ENCODE measurements around the gene ZC2HC1B.
"Not testable (repeated sequence)": the region's sequence is repeated elsewhere in the genome, so short reads cannot be mapped to it uniquely, and the experiment has no call there.

The ZC2HC1B gene

DNA sequence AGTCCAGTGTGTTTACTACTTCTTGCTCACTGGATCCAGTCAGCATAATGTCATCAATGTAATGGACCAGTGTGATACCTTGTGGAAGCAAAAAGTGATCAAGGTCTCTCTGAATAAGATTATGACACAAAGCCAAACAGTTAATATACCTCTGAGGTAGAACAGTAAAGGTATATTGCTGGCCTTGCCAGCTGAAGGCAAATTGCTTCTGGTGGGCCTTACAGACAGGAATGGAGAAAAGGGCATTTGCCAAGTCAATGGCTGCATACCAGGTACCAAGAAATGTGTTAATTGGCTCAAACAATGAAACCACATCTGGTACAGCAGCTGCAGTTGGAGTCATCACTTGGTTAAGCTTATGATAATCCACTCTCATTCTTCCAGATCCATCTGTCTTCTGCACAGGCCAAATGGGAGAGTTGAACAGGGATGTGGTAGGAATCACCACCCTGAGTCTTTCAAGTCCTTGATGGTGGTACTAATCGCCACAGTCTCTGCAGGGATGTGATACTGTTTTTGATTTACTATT lies 7.0 kb downstream of the ZC2HC1B start:
- not testable (repeated sequence) for DNase-seq

DNA sequence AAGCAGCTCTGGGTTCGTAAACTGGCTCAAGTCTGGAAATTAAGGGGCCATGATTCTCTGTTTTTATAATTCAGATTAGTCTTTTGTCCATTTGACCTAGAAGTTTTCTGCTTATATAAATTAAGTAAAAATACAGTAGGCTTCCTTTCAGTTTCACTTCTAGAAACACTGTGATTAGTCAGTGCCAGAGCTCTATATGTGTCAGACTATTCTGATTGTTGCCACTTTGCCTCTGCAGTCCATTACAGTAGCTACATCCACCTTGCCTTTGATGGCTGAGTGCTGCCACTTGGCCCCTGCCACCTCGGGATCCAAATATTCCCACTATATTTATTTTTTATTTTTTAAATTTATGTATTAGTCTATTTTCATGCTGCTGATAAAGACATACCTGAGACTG lies 7.9 kb downstream of the ZC2HC1B start:
- no peak for DNase-seq

DNA sequence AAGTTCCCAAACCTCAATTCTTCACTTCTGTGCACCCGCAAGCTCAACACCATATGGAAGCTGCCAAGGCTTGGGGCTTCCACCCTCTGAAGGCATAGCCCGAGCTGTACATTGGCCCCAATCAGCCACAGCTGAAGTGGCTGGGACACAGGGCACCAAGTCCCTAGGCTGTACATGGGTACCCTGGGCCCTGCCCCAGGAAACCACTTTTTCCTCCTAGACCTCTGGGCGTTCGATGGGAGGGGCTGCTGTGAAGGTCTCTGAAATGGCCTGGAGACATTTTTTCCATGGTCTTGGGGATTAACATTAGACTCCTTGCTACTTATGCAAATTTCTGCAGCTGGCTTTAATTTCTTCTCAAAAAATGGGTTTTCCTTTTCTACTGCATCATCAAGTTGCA lies 9.3 kb downstream of the ZC2HC1B start:
- DNase-seq, result not testable (repeated sequence)

DNA sequence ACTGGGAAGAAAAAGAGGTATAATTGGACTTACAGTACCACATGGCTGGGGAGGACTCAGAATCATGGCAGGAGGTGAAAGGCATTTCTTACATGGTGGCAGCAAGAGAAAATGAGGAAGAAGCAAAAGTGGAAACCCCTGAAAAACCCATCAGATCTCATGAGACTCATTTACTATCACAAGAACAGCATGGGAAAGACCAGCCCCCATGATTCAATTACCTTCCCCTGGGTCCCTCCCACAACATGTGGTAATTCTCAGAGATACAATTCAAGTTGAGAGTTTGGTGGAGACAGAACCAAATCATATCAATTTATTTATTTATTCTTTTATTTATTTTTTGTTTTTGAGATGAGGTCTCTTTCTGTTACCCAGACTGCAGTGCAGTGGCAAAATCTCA lies 10.2 kb downstream of the ZC2HC1B start:
- DNase-seq, result not testable (repeated sequence)

DNA sequence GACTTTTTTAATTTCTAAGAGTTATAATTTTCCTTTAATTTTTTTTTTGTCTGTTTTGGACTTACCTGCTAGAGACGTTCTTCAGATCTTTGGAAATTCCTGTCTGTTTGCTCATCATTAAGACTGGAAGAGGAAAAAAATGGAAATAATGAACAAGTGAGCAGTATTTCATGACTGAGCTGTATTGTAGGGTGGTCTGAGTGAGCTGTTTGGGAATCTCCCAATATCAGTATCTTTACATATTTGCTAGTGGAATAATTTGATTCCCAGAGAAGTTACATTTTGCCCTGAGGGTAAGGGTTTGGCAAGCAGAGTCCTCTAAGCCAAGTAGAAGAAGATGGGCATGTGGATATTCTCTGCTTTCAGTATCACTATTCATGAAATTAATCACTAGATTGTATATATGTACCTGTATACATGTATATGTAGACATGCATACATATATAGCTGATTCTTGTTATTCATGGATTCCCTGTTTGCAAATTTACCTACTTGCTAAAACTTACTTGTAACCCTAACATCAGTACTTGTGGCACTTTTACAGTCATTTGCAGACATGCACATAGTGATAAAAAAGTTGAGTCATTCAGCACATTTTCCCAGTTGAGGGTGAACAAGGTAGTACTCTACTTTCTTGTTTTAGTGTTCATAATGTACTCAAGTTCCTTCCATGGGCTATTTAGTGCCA lies 13.5 kb downstream of the ZC2HC1B start:
- no peak for DNase-seq

DNA sequence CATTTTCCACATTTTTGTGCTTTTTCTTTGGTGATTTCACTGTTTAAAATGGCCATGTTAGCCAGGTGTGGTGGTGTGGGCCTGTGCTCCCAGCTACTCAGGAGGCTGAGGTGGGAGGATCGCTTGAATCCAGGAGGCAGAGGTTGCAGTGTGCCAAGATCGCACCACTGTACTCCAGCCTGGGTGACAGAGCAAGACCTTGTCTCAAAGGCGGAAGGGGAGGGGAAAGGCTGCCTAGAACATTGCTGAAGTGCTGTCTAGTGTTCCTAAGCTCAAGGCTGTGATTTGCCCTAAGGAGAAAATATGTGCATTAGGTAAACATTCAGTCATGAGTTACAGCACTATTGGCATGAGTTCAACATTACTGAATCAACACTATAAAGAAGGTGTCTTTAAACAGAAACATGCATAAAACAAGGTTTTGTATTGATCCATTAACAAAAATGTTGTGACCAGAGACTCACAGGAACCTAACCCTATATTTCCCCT lies 14.0 kb downstream of the ZC2HC1B start:
- no peak for DNase-seq

DNA sequence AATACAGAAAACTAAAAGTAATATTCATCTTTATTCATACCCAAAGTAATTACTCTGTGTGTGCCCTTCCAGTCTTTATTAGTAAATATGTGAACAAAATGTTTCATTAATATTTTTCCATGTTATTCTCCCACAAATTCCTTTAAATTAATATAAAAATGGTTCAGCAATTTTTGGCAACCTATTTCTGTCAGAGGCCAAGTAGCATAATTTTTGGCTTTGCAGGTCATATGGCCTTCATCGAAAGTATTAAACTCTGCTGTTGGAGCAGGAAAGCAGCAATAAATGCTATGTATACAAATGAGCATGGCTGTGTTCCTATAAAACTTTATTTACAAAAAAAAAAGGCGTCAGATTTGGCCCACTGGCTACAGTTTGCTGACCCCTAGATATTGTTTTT lies 16.1 kb downstream of the ZC2HC1B start:
- no peak for DNase-seq

DNA sequence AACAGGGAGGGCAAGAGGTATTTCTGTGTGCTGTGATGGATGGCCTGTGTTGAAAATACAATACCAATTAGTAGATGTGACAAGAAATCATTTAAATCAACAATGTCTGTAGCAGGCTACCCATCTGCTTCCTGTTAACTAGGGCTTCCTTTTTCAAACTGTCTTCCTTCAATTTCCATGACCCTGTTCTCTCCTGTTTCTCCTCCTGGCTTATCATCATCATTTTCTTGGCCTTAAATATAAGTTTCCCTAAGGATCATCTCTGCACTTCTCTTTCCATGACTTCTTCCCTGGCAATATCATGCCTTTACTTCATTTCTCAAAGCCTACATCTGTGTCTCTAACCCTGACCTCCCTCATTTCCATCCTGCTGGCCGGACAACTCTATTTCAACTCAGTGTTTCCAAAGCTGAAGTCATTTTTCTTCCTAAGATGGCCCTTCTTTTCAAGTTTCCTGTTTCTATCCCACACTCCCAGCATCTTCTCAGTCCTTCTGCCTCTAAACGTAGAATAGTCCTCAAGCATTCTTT lies 18.2 kb downstream of the ZC2HC1B start:
- no peak for DNase-seq

DNA sequence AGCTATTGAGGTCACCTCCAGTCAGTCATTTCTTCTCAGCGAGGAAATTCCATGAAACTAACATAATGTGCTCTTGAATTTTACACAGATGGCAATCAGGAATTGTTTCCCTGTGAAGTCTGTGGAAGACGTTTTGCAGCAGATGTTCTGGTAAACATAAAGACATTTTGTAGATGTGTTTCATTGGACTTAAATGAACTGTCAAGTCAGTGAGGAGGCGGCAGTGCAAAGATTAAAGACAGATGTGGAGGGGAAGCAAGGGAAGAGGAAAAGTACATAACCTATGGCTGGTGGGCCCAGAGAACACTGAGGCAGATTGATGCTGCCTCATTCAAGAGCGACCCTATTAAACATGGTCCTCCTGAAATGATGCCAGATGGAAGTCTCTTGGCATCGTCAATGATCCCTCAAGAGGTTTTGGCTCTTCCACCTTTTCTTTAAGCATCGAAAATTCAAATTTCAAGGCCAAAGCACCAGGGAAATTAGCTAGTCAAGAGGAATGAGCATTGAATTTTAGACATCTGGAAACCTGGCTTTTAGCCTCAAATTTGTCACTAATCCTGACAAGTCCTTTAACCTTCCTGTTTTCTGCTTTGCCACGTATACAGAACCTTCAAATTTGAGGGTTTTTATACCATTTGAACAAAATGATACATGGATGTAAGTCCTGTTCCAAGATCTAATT lies 20.1 kb downstream of the ZC2HC1B start:
- DNase-seq, result no peak

DNA sequence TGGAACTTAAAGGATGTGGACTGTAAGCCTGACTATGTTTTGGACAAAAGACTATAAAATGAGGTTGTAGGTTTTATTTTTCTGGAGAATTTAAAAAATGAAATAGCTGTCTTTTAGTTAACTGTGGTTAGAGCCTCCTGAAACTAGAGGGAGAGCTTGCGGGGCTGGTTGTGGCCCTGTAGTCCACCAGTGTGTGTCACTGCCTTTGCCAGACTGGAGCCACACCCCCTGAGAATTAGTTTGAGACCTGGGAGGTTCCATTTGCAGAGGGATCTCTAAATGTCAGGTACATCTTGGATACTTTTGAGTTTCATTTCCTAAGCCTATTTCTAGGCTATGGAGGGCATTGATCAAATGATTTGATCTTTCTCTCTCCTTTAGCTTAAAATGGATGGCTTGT lies 20.8 kb downstream of the ZC2HC1B start:
- no peak for DNase-seq

DNA sequence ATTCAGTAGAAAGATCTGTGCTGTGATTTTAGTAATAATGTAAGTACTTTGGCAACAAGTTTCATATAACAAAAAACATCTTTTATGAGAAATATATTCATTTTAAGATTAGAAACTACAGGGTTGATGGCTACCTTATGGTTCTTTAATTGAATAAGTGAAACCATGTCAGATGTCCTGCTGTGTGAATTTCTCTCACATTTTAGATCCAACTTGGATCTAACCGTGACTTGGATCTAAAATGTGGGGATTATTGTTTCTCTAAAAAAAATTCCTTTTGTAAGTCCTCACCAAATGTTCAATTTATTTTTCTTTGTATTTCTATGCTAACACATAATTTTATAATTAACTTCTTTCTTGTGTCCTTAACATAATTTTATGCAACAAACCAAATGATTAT lies 30.4 kb downstream of the ZC2HC1B start:
- DNase-seq, result no peak

DNA sequence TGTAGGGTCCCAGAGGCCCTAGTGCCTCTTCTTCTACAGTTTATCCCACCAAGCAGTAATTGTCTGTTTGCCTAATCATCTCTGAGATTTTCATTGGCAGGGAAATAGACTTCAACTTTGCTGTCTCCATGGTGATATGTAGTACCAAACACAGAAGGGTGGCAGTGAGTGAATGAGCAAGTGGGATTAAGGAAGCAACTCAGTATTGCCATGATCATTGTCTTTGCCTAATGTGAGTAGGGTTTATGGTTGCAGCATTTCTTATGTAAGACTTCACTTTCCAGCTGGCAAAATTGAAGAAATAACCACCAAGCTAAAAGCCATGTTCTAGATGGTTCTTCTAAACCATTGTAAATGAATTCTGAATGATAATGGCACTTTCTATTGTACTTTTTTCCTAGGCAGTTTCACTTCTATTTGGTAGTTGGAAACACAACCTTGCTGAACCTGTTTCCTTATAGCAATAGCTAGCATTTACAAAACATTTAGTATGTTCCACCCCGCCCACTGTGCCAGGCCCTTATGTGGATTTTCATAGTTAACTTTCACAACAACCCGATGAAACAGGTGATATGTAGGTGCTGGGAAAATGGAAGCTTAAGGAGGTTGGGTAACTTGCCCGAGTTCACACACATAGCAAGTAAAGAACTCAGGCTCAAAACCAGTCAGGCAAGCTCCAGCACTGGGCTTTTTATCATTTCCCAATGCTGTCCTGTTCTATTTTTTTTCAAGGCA lies 32.0 kb downstream of the ZC2HC1B start:
- no peak for DNase-seq

DNA sequence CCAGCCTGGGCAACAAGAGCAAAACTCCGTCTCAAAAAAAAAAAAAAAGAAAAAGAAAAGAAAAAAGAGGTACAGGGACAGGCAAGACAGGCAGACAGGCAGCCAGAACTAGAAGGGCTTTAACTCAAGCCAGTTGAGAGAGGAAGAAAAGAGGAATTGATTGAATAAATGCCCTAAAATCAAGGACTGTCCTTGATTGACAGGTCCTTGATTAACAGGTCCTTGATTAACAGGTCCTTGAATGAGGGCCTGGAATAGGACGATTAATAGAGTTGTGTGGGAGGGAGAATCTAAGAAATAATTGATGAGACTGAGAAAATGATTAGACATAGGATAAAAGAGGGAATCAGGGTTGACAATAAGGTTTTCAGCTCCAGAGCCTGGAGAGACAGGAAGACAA lies 36.1 kb downstream of the ZC2HC1B start:
- DNase-seq, result no peak

DNA sequence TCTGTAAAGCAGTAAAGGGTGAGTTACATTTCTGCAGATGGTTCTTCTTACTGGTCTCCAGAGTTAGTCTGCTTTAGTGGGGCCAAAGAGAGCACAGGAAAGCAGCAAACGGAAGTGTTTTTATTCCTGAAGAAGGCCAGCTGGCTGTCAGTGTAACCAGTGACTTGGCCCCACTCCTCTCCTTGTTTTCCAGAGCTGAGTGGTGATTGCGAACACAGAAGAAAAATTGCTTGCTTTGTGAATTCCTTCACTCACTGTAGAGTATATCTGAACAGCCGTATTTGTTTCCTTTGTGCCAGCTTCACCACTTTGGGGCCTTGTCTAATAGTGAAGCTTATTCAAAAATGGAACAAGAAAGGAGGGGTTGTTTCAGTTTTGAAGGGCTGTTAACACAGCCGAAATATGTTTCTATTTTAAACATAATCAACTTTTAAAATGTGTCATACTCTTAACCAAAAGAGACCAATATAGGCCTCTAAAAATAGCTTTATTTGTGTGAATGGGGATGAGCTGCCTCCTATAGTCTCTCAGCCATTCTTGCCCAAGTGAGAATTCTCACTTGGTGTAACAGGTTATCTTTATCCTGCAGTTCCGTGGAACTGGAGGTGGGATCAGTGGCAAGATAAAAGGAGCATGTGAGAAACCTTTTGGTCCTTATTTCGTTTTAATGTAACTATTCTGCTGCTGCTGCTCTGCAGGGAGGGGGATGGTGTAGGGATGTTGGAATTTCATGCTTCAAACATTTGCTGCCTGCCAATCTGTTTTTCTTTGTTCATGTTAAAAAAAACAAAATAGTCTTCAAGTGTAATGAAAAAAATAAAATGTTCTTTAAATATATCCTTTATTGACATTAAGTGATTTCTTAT lies 37.8 kb downstream of the ZC2HC1B start:
- DNase-seq, result no peak

DNA sequence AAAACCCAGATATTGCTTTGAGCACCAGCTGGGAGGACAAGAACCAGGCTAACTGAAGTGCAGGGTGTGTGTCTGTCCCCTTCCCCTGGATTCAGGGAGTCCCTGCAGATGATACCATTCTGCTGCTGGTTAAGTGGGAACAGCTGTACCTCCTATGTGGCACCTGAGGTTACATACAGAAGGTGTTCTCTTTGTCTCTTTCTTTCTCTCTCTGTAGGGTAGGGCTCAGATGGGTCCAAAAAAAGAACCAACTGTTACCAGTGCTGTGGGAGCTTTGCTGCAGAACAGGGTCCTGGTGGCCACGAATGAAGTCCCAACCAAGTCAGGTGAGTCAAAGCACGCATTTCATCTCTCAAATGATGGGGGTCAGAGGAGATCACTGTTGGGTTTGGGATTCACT lies 38.6 kb downstream of the ZC2HC1B start:
- no peak for DNase-seq

DNA sequence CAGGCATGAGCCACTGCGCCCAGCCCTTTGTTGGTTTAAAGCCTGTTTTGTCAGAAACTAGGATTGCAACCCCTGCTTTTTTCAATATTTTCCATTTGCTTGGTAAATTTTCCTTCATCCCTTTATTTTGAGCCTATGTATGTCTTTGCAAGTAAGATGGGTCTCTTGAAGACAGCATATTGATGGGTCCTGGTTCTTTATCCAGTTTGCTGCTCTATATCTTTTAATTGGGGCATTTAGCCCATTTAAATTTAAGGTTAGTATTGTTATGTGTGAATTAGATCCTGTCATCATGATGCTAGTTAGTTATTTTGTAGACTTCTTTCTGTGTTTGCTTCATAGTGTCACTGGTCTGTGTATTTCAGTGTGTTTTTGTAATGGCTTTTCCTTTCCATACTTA lies 46.8 kb downstream of the ZC2HC1B start:
- no peak for DNase-seq

DNA sequence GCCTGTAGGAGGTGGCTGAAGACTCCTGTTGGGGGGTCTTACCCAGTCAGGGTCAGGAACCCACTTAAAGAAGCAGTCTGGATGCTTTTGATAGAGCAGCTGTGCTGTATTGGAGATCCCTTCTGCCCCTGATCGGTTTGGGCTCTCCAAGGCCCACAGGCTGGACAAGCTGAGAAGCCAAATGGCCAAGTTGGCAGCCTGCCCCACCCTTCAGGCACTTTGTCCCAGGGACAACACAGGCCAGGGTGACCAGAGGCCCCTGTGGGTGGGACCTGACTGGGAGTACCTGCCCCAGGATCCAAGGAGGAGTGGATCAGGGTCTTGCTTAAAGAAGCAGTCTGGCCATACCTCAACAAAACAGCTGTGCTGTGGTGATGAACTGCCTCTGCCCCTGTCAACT lies 48.4 kb downstream of the ZC2HC1B start:
- DNase-seq, result no peak

DNA sequence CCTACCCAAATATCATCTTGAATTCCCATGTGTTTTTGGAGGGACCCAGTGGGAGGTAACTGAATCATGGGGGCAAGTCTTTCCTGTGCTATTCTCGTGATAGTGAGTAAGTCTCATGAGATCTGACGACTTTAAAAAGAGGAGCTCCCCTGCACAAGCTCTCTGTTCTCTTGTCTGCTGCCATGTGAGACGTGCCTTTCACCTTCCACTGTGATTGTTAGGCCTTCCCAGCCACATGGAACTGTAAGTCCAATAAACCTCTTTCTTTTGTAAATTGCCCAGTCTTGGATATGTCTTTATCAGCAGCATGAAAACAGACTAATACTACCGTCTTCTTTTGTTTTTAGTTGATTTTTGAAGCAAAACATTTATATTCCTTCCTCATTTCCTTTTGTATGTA lies 52.8 kb downstream of the ZC2HC1B start:
- DNase-seq, result not testable (repeated sequence)

DNA sequence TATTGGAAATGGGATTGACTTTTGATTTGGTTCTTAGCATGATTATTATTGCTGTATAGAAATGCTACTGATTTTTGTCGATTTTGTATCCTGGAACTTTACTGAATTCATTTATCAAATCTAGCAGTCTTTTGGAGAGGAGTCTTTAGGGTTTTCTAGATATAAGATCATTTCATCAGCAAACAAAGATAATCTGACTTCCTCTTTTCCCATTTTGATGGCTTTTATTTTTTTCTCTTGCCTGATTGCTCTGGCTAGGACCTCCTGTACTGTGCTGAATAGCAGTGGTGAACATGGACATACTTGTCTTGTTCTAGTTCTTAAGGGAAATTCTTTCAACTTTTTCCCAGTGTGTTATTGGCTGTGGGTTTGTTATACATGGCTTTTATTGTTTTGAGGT lies 64.6 kb downstream of the ZC2HC1B start:
- no peak for DNase-seq

DNA sequence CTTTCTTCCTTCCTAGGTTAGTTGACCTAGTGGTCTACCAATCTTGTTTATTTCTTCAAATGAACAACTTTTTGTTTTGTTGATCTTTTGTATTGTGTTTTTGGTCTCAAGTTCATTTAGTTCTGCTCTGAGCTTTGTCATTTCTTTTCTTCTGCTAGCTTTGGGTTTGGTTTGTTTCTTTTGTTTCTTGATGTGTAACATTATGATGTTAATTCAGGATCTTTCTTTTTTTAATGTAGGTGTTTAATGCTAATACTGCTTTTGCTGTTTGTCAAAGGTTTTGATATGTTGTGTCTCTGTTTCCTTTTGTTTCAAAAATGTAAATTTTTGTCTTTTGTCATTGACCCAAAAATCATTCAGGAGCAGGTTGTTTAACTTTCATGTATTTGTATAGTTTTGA lies 65.7 kb downstream of the ZC2HC1B start:
- DNase-seq, result no peak

DNA sequence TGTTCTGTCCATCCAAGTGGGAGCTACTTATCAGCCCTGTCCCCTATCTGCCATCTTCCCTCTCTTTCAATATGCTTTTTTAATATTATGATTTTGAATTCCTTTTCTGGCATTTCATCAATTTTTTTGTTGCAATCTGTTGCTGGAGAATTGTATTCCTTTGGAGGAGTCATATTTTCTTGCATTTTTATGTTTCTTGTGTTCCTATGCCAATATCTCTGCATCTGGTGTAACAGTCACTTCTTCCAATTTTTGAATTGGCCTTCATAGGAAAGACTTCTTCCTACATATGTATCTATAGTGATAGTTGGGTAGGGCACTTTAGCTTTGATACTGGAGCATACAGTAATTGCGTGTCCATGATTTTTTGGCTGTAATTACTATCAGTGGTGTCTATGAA lies 70.1 kb downstream of the ZC2HC1B start:
- DNase-seq, result no peak

DNA sequence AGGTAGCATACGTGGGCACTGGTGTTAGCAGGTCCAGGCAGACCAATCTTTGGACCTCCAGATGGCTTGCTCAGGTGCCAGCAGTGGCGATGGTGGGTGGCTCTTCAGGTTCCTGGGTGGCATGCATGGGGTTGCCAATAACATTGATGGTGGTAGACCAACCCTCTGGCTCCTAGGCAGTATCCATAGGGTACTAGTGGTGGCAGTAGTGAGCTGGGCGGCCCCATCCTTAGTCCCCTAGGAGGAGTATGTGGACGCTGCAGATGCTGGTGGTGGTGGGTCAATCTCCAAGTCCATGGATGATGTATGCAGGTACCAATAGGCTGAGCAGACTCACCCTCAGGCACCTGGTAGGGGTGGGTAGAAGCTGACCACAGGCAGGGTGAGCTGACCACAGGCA lies 70.6 kb downstream of the ZC2HC1B start:
- no peak for DNase-seq

DNA sequence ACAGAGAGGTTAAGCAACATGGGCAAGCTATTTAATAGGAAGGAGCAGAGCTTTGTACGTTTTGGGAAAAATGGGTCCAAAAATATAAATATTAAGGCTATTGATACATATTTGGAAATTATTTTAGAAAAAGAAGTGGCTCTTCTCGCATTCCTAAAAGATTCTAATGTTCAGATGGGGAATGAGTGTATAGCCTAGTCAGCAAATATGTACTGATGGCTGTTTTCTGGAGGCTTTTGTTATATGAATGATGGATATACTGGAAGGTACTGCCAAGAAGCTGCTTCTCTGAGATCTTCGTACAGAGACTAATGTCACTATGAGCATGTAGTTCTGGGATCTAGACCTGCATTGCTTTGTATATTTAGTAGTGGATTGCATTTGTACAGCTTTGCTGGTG lies 72.1 kb downstream of the ZC2HC1B start:
- no peak for DNase-seq
